IPS-NIHi7 (cell line): Measurements from ENCODE around the gene RTN4RL1.

Experiments
- DNase-seq: peaks from one replicate; pipeline ENCODE4 v3.0.0; 2012; ENCODE audit warnings: mixed read lengths; ENCODE audit errors: extremely low spot score

RTN4RL1 gene

GRCh38 chr17:1977583-1978395 lies 47.3 kb downstream of the RTN4RL1 start:
- peak; percentile 81 for DNase-seq

DNA sequence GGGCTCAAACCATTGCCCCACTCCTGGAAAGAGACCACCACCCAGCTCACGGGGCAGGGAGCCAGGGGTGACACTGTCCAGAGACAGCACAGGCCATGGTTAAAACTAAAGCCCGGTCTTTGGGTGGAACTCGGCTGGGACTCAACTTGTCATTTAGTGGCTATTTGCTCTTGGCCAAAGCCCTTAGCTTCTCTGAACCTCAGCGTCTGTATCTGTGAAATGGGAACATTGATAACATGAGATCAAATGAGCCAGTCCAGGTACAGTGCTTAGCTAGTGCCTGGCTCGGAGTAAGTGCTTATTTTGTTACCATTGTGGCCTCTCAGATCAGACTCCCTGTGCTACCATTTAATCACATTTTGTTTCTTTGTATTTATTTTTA lies 48.5 kb downstream of the RTN4RL1 start:
- DNase-seq, result no peak

DNA sequence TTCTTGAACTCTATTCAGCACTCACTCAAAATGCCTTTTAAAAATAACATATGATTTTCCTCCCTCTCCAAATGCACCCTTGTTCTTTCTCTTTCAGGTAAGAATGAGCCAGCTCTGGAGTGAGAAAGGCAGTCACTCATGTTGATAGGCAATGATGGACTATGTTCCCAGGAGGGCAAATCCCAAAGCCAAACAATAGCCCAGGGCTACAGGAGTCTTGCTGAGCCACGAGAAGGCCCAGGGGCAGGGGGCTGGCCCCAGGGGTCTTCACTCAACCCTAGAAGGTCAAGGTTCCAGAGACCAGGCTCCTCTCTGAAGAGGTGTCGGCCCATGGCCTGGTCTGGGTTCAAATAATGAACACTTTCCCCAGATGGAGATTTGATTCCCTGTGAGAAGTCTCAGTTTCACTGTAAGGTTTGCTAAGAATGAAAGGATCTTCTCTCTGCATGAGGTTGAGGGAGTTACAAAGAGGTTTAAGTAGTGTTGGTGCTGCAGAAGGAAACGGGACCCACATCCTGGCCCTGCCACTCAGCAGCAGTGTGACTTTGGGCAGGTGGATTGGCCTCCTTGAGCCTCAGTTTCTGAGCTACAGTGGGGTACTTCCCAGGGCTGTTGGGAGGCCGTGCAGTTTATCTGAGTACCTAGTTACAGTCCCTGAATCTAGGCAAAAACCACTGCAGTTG lies 49.0 kb downstream of the RTN4RL1 start:
- DNase-seq, result no peak

- no peak for DNase-seq
Measured at GRCh38 chr17:1975573-1975972, 49.6 kb downstream of the RTN4RL1 start.

- no peak for DNase-seq
Measured at GRCh38 chr17:1972487-1973160, 52.5 kb downstream of the RTN4RL1 start.

GRCh38 chr17:1970843-1971384 lies 54.2 kb downstream of the RTN4RL1 start:
- DNase-seq, result no peak

DNA sequence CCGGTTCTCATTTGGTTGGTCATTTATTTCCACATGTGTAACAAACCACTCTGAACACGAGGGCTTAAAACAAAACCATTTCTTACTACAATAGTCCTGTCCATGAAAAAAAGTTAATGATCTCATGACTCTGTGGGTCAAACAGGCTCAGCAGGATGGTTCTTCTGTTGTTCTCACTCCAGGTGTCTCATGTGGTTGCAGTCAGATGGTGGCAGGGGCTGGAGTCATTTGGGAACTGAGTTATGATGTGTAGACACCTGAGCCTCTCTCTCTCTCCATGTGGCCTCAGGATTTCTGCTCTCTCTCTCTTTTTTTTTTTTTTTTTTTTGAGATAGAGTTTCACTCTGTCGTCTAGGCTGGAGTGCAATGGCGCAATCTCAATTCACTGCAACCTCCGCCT lies 55.4 kb downstream of the RTN4RL1 start:
- DNase-seq, result no peak

DNA sequence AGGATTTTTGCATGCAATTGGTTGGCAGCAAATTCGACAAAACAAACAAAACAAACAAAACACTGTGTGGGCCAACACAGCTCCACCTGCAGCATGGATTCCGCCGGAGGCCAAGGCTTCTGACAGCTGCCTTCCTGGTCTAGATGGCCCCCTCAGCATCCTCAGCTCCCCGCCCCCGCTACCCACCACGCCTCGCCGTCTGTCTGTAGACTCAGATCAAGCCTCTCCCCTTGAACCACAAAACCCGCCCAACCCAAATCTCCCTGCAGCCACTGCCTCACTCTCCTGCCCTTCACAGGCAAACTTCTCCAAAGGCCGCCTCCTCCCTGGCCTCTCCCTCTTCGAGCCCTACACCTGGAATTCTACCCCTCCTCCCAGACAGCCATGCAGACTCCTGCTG lies 57.9 kb downstream of the RTN4RL1 start:
- DNase-seq, result peak; percentile 77

- no peak for DNase-seq
Measured at GRCh38 chr17:1966274-1967086, 58.7 kb downstream of the RTN4RL1 start.

GRCh38 chr17:1965556-1966273 lies 59.4 kb downstream of the RTN4RL1 start:
- DNase-seq, result no peak

- DNase-seq, result no peak
Measured at GRCh38 chr17:1963250-1963649, 61.9 kb downstream of the RTN4RL1 start.

- peak; percentile 73 for DNase-seq
Measured at GRCh38 chr17:1961189-1961588, 63.9 kb downstream of the RTN4RL1 start.

- no peak for DNase-seq
Measured at GRCh38 chr17:1960545-1960912, 64.6 kb downstream of the RTN4RL1 start.

GRCh38 chr17:1959871-1960544 lies 65.1 kb downstream of the RTN4RL1 start:
- no peak for DNase-seq

DNA sequence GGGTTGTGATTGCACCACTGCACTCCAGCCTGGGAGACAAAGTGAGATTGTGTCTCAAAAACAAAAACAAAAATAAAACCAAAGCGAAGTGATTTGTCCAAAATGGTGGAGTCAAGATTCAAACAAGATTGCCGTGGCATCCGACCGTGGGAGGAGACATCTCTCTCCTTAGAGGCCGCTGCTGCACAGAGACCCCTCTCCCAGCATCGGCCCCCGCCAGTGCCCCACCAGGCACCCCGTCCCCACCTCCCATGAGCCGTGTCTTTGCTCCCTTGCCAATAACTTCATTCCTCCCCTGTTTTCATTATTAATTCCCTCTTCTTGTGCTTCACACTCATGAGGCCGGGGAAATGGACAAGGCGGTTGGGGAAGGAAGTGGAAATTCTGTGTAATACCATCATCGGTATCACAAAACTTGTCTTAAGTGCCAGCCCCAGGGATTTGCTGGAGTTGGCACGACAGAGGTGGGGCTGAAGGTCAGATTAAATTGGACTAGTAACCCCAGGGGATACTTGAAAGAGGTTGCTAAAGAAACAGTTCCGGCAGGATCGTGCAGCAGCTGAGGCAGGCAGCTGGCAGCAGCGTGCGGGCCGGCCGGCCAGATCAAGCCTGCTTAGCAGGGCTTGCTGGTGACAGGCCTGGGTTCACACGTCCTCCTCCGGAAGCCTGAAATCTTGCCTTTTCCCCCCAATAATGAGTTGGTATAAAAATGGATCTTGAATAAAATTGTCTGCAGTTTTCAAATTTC lies 66.8 kb downstream of the RTN4RL1 start:
- no peak for DNase-seq

DNA sequence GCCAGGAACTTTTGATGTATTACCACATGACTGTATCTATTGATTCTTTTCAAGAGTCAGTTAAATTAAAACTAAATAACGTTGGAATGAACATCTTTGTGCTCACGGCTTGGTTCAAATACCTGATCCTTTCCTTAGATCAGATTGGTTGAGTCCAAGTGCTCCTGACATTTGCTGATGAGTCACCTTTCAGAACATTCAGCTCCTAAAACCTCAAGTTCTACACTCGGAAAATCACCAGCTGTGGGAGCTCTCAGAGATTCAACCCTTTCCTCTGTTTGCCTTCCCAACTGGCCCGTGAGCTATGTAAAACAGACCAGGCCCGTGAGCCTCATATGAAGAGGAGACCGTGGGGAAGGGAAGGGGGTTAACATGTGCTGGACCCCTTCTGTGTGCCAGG lies 68.1 kb downstream of the RTN4RL1 start:
- DNase-seq, result no peak

- DNase-seq, result no peak
Measured at GRCh38 chr17:1956134-1956533, 69.0 kb downstream of the RTN4RL1 start.

GRCh38 chr17:1953831-1954230 lies 71.3 kb downstream of the RTN4RL1 start:
- DNase-seq, result no peak

DNA sequence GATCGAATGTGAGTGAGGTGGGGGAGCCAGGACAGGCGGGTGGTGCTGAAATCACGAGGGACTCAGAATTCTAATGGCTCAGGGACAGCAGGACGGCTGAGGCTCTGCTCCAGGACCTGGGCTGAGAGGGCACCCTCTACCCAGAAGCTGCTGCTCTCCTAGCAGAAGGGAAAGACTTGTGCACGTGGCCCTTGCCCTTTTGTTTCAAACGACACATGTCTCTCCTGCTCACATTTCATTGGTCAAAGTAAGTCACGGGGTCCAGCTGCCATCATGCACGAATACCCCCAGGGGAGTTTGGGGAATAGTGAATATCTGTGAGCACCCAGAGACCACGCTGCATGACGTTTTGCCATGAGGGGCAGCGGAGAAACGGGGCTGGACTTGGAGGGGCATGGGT lies 73.2 kb downstream of the RTN4RL1 start:
- DNase-seq, result no peak

GRCh38 chr17:1949754-1950153 lies 75.4 kb downstream of the RTN4RL1 start:
- no peak for DNase-seq
